Measurements from ENCODE around the gene COL18A1. TPM values are rescaled to one million over a fixed set of nuclear protein-coding genes. Genes with fewer than 3 reads are reported as not detected.

Gene COL18A1
- total and polyA plus RNA-seq, 2 donors = 18.9 to 58.6 TPM

- Histone ChIP-seq H3K4me1 (ENCODE audit: control insufficient read depth in 2 of 2, insufficient read depth in 2 of 2, low read length in 2 of 2) (peaks cover 0 to 6% of the 10 kb centered on the region in 2 donors), H3K27ac (ENCODE audit: low read depth in 1 of 2, low read length in 1 of 2) (peak overlapping the region; percentile 17 to 74), H3K27me3 (ENCODE audit: control insufficient read depth in 2 of 2, insufficient read depth in 1 of 2, low read length in 1 of 2) (no peaks in the 10 kb centered on the region), H3K4me3 (ENCODE audit: low read length in 2 of 2) (no peak overlapping the region), H3K9me3 (ENCODE audit: control insufficient read depth in 2 of 2, insufficient read depth in 1 of 2, low read length in 1 of 2) (peaks cover 3 to 6% of the 10 kb centered on the region in 2 donors), H3K36me3 (ENCODE audit: control insufficient read depth in 2 of 2, insufficient read depth in 2 of 2, low read length in 1 of 2) (no peaks in the 10 kb centered on the region)
- DNase-seq (ENCODE audit: low read depth in 6 of 9, low spot score in 9 of 9) = peak in 1 of 9 donors; percentile 24
- WGBS = 88% methylated on average over 28 of the region's 28 CpGs
These were observed 66.0 kb downstream of the COL18A1 start for GRCh38 chr21:45470773-45471524.

- WGBS = 90% methylated on average over 30 of the region's 30 CpGs
- Histone ChIP-seq H3K4me3 (ENCODE audit: low read length in 2 of 2) (no peak overlapping the region), H3K36me3 (ENCODE audit: control insufficient read depth in 2 of 2, insufficient read depth in 2 of 2, low read length in 1 of 2) (no peaks in the 10 kb centered on the region), H3K27ac (ENCODE audit: low read depth in 1 of 2, low read length in 1 of 2) (peak overlapping the region; percentile 37 to 74), H3K27me3 (ENCODE audit: control insufficient read depth in 2 of 2, insufficient read depth in 1 of 2, low read length in 1 of 2) (no peaks in the 10 kb centered on the region), H3K4me1 (ENCODE audit: control insufficient read depth in 2 of 2, insufficient read depth in 2 of 2, low read length in 2 of 2) (peaks cover 0 to 6% of the 10 kb centered on the region in 2 donors), H3K9me3 (ENCODE audit: control insufficient read depth in 2 of 2, insufficient read depth in 1 of 2, low read length in 1 of 2) (peaks cover 3 to 6% of the 10 kb centered on the region in 2 donors)
- no peak for DNase-seq (ENCODE audit: low read depth in 6 of 9, low spot score in 9 of 9)
These were observed 66.7 kb downstream of the COL18A1 start for GRCh38 chr21:45471525-45472221.

GRCh38 chr21:45472445-45473365, 67.7 kb downstream of the COL18A1 start:
- H3K36me3 ChIP-seq (ENCODE audit: control insufficient read depth in 2 of 2, insufficient read depth in 2 of 2, low read length in 1 of 2) = no peaks in the 10 kb centered on the region
- DNase-seq (ENCODE audit: low read depth in 6 of 9, low spot score in 9 of 9) = no peak
- H3K9me3 ChIP-seq (ENCODE audit: control insufficient read depth in 2 of 2, insufficient read depth in 1 of 2, low read length in 1 of 2) = peaks cover 3 to 6% of the 10 kb centered on the region in 2 donors
- 97% methylated on average over 42 of the region's 42 CpGs for WGBS
- H3K4me3 ChIP-seq (ENCODE audit: low read length in 2 of 2) = no peak overlapping the region
- H3K27ac ChIP-seq (ENCODE audit: low read depth in 1 of 2, low read length in 1 of 2) = peak overlapping the region in 1 of 2 donors; percentile 11
- no peaks in the 10 kb centered on the region for H3K27me3 ChIP-seq (ENCODE audit: control insufficient read depth in 2 of 2, insufficient read depth in 1 of 2, low read length in 1 of 2)
- H3K4me1 ChIP-seq (ENCODE audit: control insufficient read depth in 2 of 2, insufficient read depth in 2 of 2, low read length in 2 of 2) = peaks cover 3 to 15% of the 10 kb centered on the region in 2 donors

GRCh38 chr21:45473496-45474322, 68.7 kb downstream of the COL18A1 start:
- Histone ChIP-seq H3K27me3 (ENCODE audit: control insufficient read depth in 2 of 2, insufficient read depth in 1 of 2, low read length in 1 of 2) (no peaks in the 10 kb centered on the region), H3K36me3 (ENCODE audit: control insufficient read depth in 2 of 2, insufficient read depth in 2 of 2, low read length in 1 of 2) (no peaks in the 10 kb centered on the region), H3K4me1 (ENCODE audit: control insufficient read depth in 2 of 2, insufficient read depth in 2 of 2, low read length in 2 of 2) (peaks cover 7 to 25% of the 10 kb centered on the region in 2 donors), H3K4me3 (ENCODE audit: low read length in 2 of 2) (no peak overlapping the region), H3K9me3 (ENCODE audit: control insufficient read depth in 2 of 2, insufficient read depth in 1 of 2, low read length in 1 of 2) (peaks cover 3 to 6% of the 10 kb centered on the region in 2 donors), H3K27ac (ENCODE audit: low read depth in 1 of 2, low read length in 1 of 2) (no peak overlapping the region)
- WGBS = 96% methylated on average over 24 of the region's 24 CpGs
- no peak for DNase-seq (ENCODE audit: low read depth in 6 of 9, low spot score in 9 of 9)

GRCh38 chr21:45474323-45474950, 69.5 kb downstream of the COL18A1 start:
- H3K4me1 ChIP-seq (ENCODE audit: control insufficient read depth in 2 of 2, insufficient read depth in 2 of 2, low read length in 2 of 2) = peaks cover 10 to 32% of the 10 kb centered on the region in 2 donors
- no peak overlapping the region for H3K4me3 ChIP-seq (ENCODE audit: low read length in 2 of 2)
- H3K9me3 ChIP-seq (ENCODE audit: control insufficient read depth in 2 of 2, insufficient read depth in 1 of 2, low read length in 1 of 2) = peaks cover 3 to 6% of the 10 kb centered on the region in 2 donors
- no peaks in the 10 kb centered on the region for H3K27me3 ChIP-seq (ENCODE audit: control insufficient read depth in 2 of 2, insufficient read depth in 1 of 2, low read length in 1 of 2)
- no peak overlapping the region for H3K27ac ChIP-seq (ENCODE audit: low read depth in 1 of 2, low read length in 1 of 2)
- 97% methylated on average over 18 of the region's 18 CpGs for WGBS
- H3K36me3 ChIP-seq (ENCODE audit: control insufficient read depth in 2 of 2, insufficient read depth in 2 of 2, low read length in 1 of 2) = peaks cover 0 to 3% of the 10 kb centered on the region in 2 donors
- no peak for DNase-seq (ENCODE audit: low read depth in 6 of 9, low spot score in 9 of 9)

- no peak for DNase-seq (ENCODE audit: low read depth in 6 of 9, low spot score in 9 of 9)
- Histone ChIP-seq H3K27ac (ENCODE audit: low read depth in 1 of 2, low read length in 1 of 2) (no peak overlapping the region), H3K4me1 (ENCODE audit: control insufficient read depth in 2 of 2, insufficient read depth in 2 of 2, low read length in 2 of 2) (peaks cover 10 to 39% of the 10 kb centered on the region in 2 donors), H3K4me3 (ENCODE audit: low read length in 2 of 2) (no peak overlapping the region), H3K36me3 (ENCODE audit: control insufficient read depth in 2 of 2, insufficient read depth in 2 of 2, low read length in 1 of 2) (peaks cover 0 to 3% of the 10 kb centered on the region in 2 donors), H3K27me3 (ENCODE audit: control insufficient read depth in 2 of 2, insufficient read depth in 1 of 2, low read length in 1 of 2) (no peaks in the 10 kb centered on the region), H3K9me3 (ENCODE audit: control insufficient read depth in 2 of 2, insufficient read depth in 1 of 2, low read length in 1 of 2) (peaks cover 3 to 6% of the 10 kb centered on the region in 2 donors)
- 97% methylated on average over 43 of the region's 43 CpGs for WGBS
These were observed 70.2 kb downstream of the COL18A1 start for GRCh38 chr21:45475004-45475685.

GRCh38 chr21:45475797-45476570, 71.0 kb downstream of the COL18A1 start:
- Histone ChIP-seq H3K36me3 (ENCODE audit: control insufficient read depth in 2 of 2, insufficient read depth in 2 of 2, low read length in 1 of 2) (peaks cover 0 to 3% of the 10 kb centered on the region in 2 donors), H3K9me3 (ENCODE audit: control insufficient read depth in 2 of 2, insufficient read depth in 1 of 2, low read length in 1 of 2) (peaks cover 3 to 6% of the 10 kb centered on the region in 2 donors), H3K4me3 (ENCODE audit: low read length in 2 of 2) (no peak overlapping the region), H3K4me1 (ENCODE audit: control insufficient read depth in 2 of 2, insufficient read depth in 2 of 2, low read length in 2 of 2) (peaks cover 10 to 45% of the 10 kb centered on the region in 2 donors), H3K27ac (ENCODE audit: low read depth in 1 of 2, low read length in 1 of 2) (no peak overlapping the region), H3K27me3 (ENCODE audit: control insufficient read depth in 2 of 2, insufficient read depth in 1 of 2, low read length in 1 of 2) (no peaks in the 10 kb centered on the region)
- WGBS = 93% methylated on average over 53 of the region's 53 CpGs
- DNase-seq (ENCODE audit: low read depth in 6 of 9, low spot score in 9 of 9) = no peak
